K562 (cell line): ENCODE results near the gene PTPRR. TPM values are rescaled to one million over a fixed set of nuclear protein-coding genes. Genes with fewer than 3 reads are reported as not detected.

Experiments used
- CBX8 ChIP-seq: fragments of 200-600 bp; sonication (generic); IDR thresholded peaks from 2 replicates; pipeline ENCODE4 v1.6.1; 2012; ENCODE audit warnings: borderline replicate concordance, mixed run types, low read depth, mild to moderate bottlenecking, moderate library complexity, mixed read lengths, low read length, control low read depth, inconsistent platforms; ENCODE audit not compliant: poor library complexity, severe bottlenecking; ENCODE audit errors: extremely low read depth
- CEBPG ChIP-seq, 3 experiments: fragments of 200-800 bp in 1 of 3; sonication (Bioruptor generic) in 1 of 3; sonication (generic) in 1 of 3; formaldehyde crosslinking in 1 of 3; IDR thresholded peaks in 2 of 3; conservative IDR thresholded peaks in 1 of 3; 2 replicates each; pipeline versions ENCODE4 v1.6.1 to v1.8.0; 2016 to 2022; ENCODE audit warnings: missing compliant biosample characterization in 2 of 3, missing genetic modification characterization in 2 of 3, mild to moderate bottlenecking in 1 of 3, missing genetic modification reagents in 1 of 3
- DACH1 ChIP-seq: fragments of 450-650 bp; IDR thresholded peaks from 2 replicates; pipeline ENCODE4 v1.6.1; 2018; ENCODE audit not compliant: partially characterized antibody
- KLF13 ChIP-seq: fragments of 450-650 bp; IDR thresholded peaks from 2 replicates; pipeline ENCODE4 v1.6.1; 2016; ENCODE audit warnings: missing genetic modification characterization, low read depth, mild to moderate bottlenecking, missing compliant biosample characterization, moderate library complexity, borderline replicate concordance
- MEF2A ChIP-seq: IDR thresholded peaks from 2 replicates; pipeline ENCODE4 v1.6.1; 2011; ENCODE audit warnings: low read depth, mild to moderate bottlenecking, low read length, moderate library complexity; ENCODE audit not compliant: control insufficient read depth
- PHF20 ChIP-seq: fragments of 450-650 bp; IDR thresholded peaks from 2 replicates; pipeline ENCODE4 v1.6.1; 2018; ENCODE audit not compliant: partially characterized antibody
- SREBF2 ChIP-seq: sonication (generic); formaldehyde crosslinking; IDR thresholded peaks from 2 replicates; pipeline ENCODE4 v1.4.0; 2020; ENCODE audit warnings: mild to moderate bottlenecking, missing genetic modification reagents
- ZBTB5 ChIP-seq: fragments of 450-650 bp; IDR thresholded peaks from 2 replicates; pipeline ENCODE4 v1.6.1; 2017; ENCODE audit warnings: antibody characterized with exemption
- polyA plus RNA-seq, 8 experiments: library from polyadenylated mRNA; depleted of rRNA in 4 of 8; stranded (reverse) in 5 of 8; unstranded in 3 of 8; fragments of >200 nt; fragmentation: Nextera tagmentation in 2 of 8; fragmentation: Illumina TruSeq in 1 of 8; extraction: Ambion mirVana in 2 of 8; extraction: Trizol in 1 of 8; gene quantifications; 2 replicates each; pipeline versions ENCODE4 v1.2.1 to v1.2.3, GENCODE V29; 2011 to 2014; ENCODE audit warnings: inconsistent platforms in 1 of 8, missing spikeins in 1 of 8
- total RNA-seq, 7 experiments: library from RNA; depleted of rRNA in 6 of 7; stranded (reverse); fragments of >200 nt in 6 of 7; fragmentation: Illumina TruSeq in 2 of 7; extraction: Trizol in 2 of 7; gene quantifications; 2 replicates each; pipeline versions ENCODE4 v1.2.1 to v1.2.3, GENCODE V29; 2011 to 2021; ENCODE audit warnings: low replicate concordance in 1 of 7

PTPRR gene
- total and polyA plus RNA-seq, 9 of the 15 experiments (the other 6 are each of a cell fraction or from before 2014, with no cell fraction given): 6.6 to 41.7 (median 12.3) TPM

GRCh38 chr12:70626180-70626579 lies 294.4 kb downstream of the PTPRR start (continued):
- TF ChIP-seq ZBTB5 (no peak), CEBPG (CRISPR knock-in tag; IDR thresholded peaks at IDR 0.05) (no peak), CEBPG (tag; conservative IDR thresholded peaks at IDR 0.05 in 1 of 2, IDR thresholded peaks at IDR 0.05 in 1 of 2) (no peak), MEF2A (no peak), PHF20 (no peak), SREBF2 (CRISPR knock-in tag) (no peak), DACH1 (peak; percentile 95), CBX8 (no peak), KLF13 (tag) (no peak)
